HG02798 (cell line): ENCODE data around the gene PTCH2.
"Not testable (repeated sequence)": the region's sequence is repeated elsewhere in the genome, so short reads cannot be mapped to it uniquely, and the experiment has no call there.

Experiments used
- ATAC-seq: cut with Tn5 transposase; IDR thresholded peaks from one replicate; pipeline ENCODE4 v1.9.1; 2021; ENCODE audit warnings: mild to moderate bottlenecking; ENCODE audit not compliant: unreplicated experiment, poor library complexity

Gene PTCH2

DNA sequence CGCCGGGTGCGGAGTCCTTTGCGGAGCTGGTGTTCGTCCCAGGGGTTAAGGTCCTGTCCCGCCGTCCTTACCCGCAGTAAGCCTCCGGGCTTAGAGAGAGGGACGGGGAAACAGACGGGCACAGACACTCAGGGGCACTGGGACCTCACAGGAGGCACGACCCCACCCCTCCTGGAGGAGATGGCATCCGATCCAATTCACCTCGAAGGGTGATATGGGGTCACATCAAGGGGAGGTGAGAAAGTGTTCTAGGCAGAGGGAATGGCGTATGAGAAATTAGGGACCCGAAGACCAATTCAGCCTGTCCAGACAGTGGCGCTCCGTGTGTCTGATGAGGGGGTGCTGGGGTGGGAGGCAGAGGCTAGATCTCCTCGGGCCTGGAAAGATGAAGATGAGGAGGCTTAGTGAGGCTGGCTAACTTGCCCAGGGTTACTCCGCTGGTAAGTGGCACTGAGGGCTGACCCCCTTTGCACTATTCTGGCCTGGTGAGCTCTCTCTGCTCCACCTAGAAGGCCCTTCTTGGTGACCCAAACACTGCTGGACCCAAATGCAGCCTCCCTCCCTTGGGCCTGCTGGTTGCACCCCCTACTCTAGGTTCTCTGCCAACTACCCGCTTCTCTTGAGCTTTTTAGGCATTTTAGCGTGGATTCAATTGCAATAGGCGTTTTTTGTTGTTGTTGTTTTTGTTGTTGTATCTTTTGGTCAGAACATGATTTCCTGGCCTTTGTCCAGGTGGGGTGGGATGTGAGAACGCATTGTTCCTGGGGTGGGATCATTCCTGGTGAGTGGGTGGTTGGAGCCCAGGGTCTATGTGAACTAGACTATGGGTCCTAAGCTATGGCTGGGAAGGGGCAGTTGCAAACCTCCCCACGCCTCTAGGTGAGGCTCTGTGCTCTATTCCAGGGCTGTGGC, 22.5 kb downstream of the PTCH2 start:
- ATAC-seq: peak; percentile 16

DNA sequence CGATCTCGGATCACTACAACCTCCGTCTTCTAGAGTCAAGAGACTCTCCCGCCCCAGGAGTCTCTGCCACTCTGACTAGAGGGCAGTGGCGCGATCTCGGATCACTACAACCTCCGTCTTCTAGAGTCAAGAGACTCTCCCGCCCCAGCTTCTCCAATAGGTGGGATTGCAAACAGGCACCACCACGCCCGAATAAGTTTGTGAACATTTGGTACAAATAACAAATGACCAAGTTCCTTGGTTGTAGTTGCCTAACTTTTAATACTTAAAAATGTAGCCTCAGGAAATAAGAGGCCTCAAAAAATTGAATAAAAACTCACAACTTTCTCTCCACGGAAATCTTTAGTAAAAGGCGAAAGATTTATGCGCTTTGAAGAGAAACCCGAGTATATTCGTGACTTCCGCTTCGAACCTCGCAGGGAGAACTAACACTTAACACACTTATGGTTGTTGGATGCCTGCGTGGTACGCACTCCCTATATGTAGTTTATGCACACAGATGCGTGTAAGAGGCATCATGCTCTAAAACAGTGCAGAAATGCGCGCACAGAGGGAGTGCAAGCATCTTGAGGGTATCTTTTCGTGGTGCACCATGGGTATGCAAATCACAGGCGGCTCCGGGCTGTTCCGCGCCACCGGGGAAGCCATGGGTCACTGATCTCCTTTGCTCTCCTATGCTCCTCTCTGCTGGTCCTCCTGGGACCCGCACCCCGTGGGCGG, 23.3 kb downstream of the PTCH2 start:
- peak; percentile 83 for ATAC-seq

DNA sequence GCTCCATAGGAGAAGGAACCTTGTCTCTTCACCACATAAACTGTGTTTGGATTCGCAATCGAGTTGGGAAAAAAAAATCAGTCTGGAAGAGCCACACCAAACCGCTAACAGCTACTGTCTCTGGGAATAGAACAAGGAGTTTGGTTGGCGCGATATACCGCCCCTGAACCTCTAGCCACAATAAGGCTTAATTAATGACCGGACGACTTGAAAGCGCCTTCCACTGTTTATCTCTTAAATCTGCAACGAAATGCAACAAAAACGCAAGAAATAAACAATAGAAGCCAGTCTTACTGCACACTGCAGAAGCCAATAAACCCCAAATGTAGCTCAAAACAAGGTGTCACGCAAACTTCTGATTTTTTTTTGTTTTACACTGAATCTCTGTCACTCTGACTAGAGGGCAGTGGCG, 23.9 kb downstream of the PTCH2 start:
- no peak for ATAC-seq

DNA sequence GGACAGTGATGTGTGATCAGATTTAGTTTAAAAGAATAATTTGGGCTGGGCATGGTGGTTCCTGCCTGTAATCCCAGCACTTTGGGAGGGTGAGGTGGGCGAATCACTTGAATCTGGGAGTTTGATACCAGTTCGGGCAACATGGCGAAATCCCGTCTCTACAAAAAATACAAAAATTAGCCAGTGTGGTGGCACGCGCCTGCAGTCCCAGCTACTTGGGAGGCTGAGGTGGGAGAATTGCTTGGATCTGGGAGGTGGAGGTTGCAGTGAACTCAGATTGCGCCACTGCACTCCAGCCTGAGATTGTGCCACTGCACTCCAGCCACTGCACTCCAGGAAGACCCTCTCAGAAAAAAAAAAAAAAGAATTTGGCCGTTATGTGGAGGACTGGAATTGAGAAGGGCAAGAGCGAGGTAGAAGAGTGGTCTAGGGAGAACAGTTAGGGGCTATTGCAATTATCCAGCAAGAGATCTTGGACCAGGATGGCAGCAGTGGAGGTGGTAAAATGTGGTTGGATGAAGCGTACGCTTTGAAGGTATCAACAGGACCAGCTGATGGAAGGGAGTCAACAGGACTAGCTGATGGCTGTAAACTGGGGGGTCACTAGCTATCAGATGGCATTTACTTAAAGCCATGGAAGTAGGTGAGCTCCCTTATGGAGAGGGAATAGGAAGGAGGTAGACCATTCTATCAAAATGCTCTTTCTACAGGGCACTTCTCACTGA, 25.1 kb downstream of the PTCH2 start:
- ATAC-seq: no peak

DNA sequence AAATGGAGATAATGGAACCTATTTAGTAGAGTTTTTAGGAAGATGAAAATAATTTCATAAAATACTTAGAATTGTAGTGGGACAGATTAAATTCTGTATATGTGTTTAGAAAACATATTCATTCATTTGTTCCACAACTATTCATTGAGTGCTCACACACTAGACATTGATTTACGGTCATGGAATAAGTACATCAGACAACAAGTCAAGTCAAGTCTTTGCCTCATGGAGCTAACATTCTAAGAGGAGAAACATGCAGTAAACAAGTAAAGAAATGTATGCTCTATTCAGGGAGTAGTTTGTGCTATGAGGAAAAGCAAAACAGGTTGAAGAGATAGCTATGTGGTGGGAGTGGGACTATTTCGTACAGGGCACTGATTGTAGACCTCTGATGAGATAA, 25.7 kb downstream of the PTCH2 start:
- ATAC-seq: no peak

DNA sequence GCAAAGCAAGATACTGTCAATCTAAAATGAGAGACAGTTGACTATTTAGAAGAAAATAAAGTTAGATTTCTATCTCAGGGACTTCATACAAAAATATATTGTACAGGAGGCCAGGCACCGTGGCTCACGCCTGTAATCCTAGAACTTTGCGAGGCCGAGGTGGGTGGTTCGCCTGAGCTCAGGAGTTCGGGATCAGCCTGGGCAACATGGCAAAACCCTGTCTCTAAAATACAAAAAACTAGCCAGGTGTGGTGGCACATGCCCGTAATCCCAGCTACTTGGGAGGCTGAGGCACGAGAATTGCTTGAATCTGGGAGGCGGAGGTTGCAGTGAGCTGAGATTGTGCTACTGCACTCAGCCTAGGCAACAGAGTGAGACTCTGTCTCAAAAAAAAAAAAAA, 27.1 kb downstream of the PTCH2 start:
- ATAC-seq: not testable (repeated sequence)

DNA sequence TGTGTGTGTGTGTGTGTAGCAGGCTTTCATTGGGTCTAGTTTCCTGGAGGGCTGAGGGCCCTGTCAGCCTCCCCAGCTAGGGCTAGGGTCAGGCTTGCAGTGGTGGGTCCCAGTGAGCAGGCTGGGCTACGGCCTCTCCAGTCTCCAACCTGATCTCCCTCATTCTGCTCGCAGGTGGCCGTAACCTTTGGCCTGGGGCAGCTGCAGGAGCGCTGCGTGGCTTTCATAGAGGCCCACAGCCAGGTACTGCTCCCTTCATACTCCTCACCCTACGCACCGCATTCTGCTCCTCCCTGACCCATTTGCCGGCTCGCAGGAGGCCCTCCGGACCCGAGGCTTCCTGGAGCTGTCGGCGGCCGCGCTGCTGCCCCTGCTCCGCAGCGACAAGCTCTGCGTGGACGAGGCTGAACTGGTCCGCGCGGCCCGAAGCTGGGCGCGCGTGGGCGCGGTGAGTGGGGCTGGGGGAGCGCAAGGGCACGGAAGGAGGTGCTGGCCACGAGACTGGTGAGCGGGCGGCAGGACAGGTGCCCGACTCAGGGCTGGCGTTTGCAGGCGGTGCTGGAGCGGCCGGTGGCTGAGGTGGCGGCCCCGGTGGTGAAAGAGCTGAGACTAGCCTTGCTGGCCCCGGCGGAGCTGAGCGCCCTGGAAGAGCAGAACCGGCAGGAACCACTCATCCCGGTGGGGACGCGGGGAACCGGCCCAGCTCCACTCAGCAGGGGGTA, 30.1 kb downstream of the PTCH2 start:
- no peak for ATAC-seq

DNA sequence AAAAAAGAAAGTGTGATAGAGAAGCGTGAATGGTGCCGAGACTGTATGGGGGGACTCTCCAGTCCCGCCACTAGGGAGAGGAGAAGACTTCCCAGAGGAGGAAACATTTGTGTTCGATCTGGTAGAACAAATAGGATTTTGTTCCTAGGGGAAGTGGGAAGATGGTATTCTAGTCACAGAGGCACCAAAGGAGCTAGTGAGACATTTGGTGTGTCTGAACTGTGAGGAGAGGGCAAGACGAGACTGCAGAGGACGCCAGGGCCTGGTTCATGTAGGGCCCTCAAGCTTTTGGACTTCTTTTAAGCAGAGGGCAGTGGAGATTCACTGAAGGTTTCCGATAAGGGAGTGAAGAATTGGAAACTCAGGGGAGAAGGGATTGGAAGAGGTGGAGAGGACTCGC, 31.8 kb downstream of the PTCH2 start:
- ATAC-seq: no peak

DNA sequence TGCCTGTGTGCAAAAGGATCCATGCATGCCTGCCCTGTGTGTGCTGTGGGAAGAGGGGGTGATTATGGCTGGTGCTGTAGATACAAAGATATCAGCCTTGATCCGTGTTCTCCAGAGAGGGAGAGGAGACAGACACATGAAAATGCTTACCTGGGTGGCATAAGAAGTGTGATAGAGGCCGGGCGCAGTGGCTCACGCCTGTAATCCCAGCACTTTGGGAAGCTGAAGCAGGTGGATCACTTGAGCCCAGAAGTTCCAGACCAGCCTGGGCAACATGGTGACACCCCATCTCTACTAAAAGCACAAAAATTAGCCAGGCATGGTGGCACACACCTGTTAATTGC, 32.3 kb downstream of the PTCH2 start:
- ATAC-seq: not testable (repeated sequence)

DNA sequence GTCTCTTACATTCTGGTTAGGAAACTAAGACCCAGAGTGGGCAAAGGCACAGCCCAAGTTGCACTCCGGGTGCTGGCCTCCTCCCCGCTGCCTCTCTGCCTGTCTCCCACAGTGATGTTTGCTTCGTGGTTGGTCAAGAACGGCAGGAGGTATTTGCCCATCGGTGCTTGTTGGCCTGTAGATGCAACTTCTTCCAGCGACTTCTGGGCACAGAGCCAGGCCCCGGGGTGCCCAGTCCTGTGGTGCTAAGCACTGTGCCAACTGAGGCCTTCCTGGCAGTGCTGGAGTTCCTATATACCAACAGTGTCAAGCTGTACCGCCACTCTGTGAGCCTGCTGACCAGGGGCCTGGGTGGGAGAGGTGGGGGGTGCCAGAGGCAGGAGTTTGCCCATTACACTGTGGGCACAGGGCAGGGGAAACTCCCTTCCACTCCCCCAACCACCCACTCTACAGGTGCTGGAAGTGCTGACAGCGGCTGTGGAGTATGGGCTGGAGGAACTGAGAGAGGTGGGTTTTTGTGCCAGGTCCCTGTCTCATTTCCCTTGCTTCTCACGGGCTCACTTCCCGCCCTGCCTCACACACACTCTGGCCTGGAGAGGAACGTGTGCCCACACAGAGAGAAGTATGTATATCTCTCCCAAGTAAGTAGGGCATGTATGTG, 32.8 kb downstream of the PTCH2 start:
- ATAC-seq: no peak

DNA sequence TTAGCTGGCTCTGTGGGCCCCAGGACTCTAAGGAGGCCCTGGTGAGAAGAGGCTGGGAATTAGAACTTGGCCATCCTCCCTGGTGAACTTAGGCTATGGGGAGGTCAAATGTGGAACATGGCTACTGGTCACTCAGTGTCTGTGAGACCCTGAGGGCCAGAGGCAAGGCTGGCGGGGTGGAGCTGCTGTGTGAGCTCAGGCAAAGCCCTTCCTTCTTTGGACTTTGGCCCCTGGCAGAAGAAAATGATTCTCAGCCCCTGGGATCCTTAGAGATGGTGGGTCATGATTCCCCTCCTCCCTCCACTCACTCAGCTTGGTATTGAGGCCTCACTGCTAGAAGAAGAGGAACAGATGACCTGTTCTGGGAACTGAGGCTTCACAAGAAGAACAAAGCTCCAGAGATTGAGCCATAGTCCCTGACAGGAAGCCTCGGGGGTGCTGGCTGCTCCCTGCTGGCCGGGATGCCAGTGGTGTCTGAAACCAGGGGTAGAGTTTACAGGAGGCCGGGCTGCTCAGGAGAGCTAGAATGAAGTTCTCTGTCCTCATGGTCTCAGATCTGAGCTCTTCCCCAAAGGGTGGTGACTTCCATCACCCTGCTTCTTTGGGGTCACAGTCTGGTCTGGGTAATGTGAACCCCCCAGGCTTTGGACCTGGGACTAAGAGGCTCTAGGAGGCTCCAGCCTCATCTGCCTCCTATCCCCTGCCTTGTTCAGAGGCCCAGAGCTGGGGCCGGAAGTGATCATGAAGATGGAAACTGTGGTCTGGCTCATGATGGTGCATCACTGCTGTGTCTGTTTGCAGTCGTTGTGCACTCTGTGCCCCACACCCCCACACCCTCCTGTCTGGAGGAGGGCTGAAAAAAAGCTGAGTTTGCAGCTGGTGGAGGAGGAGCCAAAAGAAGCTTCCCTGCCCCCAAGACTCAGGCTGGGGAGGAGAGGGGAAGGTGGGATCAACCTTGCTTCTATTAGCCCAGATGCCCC, 33.8 kb downstream of the PTCH2 start:
- peak; percentile 47 for ATAC-seq

DNA sequence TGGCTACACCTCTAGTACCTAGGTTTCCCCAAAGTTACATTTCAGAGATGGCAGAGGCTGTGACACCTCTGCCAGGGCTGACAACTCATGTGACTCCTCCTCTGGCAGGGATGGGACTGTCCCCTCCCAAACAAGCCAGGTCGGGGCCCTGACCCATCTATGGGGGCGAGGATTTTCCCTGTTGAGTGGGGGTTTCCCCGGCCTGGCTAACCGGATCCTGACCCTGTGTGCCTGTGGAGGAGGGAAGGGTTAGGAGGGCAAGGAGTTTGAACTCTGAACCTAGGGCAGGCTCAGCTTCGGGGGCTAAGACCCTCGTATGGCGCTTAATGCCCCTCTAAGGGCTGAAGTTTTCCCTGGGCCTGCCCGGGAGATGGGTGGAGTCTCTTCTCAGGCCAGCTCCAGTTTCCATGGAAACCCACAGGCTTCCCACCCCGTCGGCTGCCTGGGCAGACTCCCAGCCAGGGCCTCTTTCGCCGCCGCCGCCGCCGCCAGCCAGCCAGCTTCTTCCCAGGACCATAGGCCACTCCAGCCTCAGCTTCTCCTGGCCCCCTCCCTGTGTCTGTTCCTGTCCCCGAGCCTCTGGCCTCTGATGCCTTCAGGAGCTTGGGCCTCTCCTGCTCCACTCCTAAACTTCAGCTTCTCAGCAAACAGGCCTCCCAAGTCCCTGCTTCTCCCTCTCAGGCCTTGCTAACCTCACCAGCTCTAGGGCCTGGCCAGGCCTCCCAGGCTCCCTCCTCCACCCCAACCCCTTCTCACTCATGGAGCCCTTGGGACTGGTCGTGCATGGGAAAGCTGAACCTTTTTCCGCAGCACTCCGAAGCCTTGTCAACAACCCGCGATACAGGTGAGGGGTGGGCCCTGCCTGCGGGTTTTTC, 34.8 kb downstream of the PTCH2 start, which contains the start of gene BTBD19:
Gene BTBD19 (plus strand): TSS at position 461 of the 875 bp plus-strand sequence. CDS start 298 bp downstream, at position 759.
- peak; percentile 32 for ATAC-seq

DNA sequence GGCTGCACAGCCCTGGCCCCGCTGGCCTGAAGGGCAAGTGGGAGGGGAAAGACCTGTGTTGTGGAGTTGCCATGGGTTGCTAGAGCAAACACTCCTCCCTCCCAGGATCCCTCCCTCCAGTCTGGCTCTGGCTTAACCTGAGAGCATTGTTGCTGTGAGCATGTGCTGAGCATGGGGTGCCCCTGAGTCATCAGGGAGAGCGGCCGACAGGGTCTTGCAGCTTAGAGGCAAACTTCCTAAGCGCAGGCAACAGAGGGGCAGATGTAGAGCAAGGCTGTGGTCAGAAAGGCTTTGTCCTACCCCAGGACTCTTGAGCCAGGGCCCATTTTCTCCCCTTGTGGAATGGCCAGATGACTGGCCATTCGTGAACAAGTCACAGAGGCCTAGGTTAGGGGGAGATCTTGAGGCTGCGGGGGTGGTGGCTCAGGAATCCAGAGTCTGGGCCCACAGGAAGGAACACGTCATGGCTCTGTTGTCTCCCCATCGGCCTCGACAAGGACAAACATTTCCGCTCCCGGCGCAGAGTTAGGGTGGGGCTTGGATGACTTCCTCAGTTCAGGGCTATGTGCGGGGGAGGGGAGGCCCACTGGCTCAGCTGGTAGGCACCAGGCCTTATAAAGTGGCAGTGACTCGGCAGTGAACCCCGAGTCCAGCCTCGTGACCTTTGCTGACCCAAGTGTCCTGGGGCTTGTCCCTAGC, 35.5 kb downstream of the PTCH2 start:
- peak; percentile 34 for ATAC-seq

DNA sequence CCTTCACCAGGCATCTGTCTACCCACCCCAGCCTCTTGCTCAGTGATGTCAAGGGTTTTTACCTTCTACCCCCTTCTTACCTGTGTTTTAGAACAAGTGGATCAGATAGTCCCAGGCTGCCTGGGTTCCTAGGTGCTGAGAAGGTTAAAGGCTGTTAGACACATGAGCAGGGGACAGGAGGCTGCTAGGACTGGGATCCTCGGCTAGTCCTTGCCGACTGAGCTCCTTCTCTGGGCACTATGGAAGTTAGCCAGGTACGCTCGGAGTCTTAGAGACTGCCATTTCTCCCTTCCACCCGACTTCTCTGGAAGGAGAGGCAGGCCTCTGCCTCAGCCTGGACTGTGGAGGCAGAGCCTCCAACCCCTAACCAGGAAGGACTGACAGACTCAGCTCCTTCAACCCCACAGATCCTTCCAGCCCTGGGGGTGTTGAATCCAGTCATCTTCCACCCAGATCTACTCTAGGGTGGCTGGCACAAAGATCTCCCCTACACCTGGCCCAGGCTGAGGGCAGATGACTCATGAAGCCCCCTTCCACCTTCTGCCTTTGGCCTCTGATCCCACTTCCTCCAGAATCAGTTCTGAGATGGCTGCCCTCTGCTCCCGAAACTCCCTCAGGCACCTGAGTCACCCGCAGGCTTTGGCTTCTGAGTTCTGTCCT, 36.2 kb downstream of the PTCH2 start, which contains the start of gene DYNLT4:
Gene DYNLT4 (minus strand): TSS at position 648 of the 660 bp plus-strand sequence. CDS start 683 bp downstream, outside the sequence.
- ATAC-seq: no peak

DNA sequence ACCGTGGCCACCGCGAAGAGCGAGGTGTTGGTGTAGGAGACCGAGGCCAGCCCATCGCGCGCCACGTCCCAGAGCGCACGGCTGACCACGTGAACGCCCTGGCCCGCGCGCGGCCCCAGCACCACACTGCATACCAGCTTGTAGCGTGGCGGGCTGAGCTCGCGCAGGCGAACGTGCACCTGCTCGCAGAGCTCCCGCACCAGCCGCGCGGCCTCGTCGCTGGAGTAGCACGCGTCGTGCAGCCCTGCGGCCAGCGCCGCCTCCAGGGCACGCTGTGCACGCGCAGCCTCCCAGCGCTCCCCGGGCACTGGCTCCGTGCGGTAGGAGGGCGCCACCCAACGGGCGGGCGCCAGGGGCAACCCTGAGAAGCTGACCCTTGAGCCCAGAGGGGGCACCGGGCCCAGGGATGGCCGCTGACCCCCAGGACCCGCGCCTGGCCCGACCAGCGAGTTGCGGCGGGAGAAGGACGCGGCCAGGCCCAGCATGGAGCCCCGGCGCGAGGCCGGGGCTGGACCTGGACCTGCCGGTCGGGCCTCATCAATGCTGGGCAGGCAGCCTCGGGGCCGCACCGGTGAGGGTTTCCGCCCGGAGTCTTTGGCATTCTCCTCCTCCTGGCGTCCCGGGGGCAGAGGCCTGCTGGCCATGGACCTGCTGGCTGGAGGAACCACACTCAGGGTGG, 36.9 kb downstream of the PTCH2 start:
- no peak for ATAC-seq
